GM12892 (cell line): ENCODE results near the gene KIFAP3.

Source experiments
- POLR2A ChIP-seq: IDR thresholded peaks from 2 replicates; pipeline ENCODE4 v1.6.1; 2011; ENCODE audit warnings: low read depth, low read length, control low read depth
- POLR2AphosphoS5 ChIP-seq: IDR thresholded peaks from 2 replicates; pipeline ENCODE4 v1.6.1; 2011; ENCODE audit warnings: low read depth, low read length, control low read depth
- TAF1 ChIP-seq: IDR thresholded peaks from 2 replicates; pipeline ENCODE4 v1.6.1; 2011; ENCODE audit warnings: low read depth, mild to moderate bottlenecking, control low read depth, low read length, borderline replicate concordance

DNA sequence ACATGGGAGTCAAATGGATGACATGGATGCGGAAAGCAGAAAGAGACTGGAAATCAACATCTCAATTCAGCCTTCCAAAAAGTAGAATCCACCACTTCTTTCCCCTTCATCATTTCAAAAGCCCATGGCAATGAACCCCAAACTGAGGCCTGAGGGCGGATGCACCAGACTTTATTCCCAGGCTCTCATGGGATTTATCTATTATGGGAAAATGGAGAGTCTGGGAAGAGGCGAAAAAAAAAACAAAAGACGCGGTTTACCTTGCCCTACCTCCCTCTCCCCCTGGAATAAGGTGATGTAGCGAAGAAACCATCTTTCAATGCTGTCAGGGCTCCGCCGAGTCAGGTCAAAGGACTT, 624 bp downstream of the KIFAP3 start:
- TF ChIP-seq TAF1 (no peak), POLR2A (no peak), POLR2AphosphoS5 (no peak)
